Pancreas (tissue), 10 donors: Measurements from ENCODE around the gene CALML3. TPM values are rescaled to one million over a fixed set of nuclear protein-coding genes. Genes with fewer than 3 reads are reported as not detected.

Source experiments
- ATAC-seq, 4 donors: fragments of 200-7000 bp; cut with Tn5 transposase; one replicate each; pipeline versions ENCODE4 v1.8.0 to v1.9.1; 2020; ENCODE audit warnings: mild to moderate bottlenecking in 4 of 4, moderate library complexity in 4 of 4
- DNase-seq, 6 donors: peaks; one replicate each; pipeline ENCODE4 v3.0.0-alpha.2; 2020
- FAIRE-seq: peaks from 2 replicates; lab custom pipeline; 2012; peaks lifted over from hg19 to GRCh38; lab: Jason Lieb, UNC
- H3K27ac ChIP-seq, 4 donors: fragments of 200-600 bp; sonication (generic); 1 replicate in 3 of 4; 2 replicates in 1 of 4; pipeline versions ENCODE4 v1.5.0 to v1.8.0; 2020
- H3K27me3 ChIP-seq, 4 donors: fragments of 200-600 bp; one replicate each; pipeline ENCODE4 v1.8.0; 2021
- H3K36me3 ChIP-seq, 3 donors: fragments of 200-600 bp; sonication (generic) in 1 of 3; one replicate each; pipeline versions ENCODE4 v1.5.0 to v1.8.0; 2020 to 2021
- H3K4me1 ChIP-seq, 3 donors: fragments of 200-600 bp; one replicate each; pipeline ENCODE4 v1.8.0; 2021
- H3K4me3 ChIP-seq, 4 donors: fragments of 200-600 bp; sonication (generic) in 2 of 4; one replicate each; pipeline versions ENCODE4 v1.5.0 to v1.8.0; 2020 to 2021
- H3K9me3 ChIP-seq, 4 donors: fragments of 200-600 bp; one replicate each; pipeline ENCODE4 v1.8.0; 2021
- CTCF ChIP-seq, 4 donors: fragments of 200-600 bp; sonication (generic) in 3 of 4; IDR thresholded peaks; one replicate each; pipeline versions ENCODE4 v1.5.0 to v1.8.0; 2021; ENCODE audit warnings: antibody characterized with exemption in 4 of 4
- WGBS, 2 donors: extraction: QIAGEN DNeasy Blood & Tissue Kit; methylation state at CpG; one replicate each; pipeline ENCODE4 v1.1.7; 2013; 5-methylcytosine and 5-hydroxymethylcytosine counted together
- intact Hi-C, 3 donors: fragments of 100-400 bp; cut with DNase I; formaldehyde crosslinking; loops; one replicate each; pipeline versions ENCODE4 v1.11.1 to v1.14.2; 2022
- polyA plus RNA-seq, 2 donors: library from polyadenylated mRNA; stranded (reverse); fragments of 200-250 nt; gene quantifications; one replicate each; pipeline ENCODE4 v1.2.3, GENCODE V29; 2013
- total RNA-seq, 6 donors: library from RNA; stranded (reverse); fragmentation: NEBNext Ultra II Directional in 4 of 6; extraction: Animal tissue kit (Norgen Biotek cat#: 25700) in 4 of 6; gene quantifications; one replicate each; pipeline versions ENCODE4 v1.2.1 to v1.2.4, GENCODE V29; 2021 to 2023
- donor health status: healthy with polysubstance abuse.
- donor health status: DM: no; HTN: no; CAD: no; lungs with moderate emphysema.
- donor health status: DM: no; HTN: no; CAD: no.
- donor health status: control.
- donor health status: control.
- donor health status: Bipolar disorder and iron deficiency.
- donor health status: DM: yes; HTN: yes; CAD: no.
- donor health status: DM: no; HTN: no; CAD: no.
- donor health status: DM: no; HTN: no; CAD: no.
- donor health status: DM: yes; HTN: yes; CAD: no.

Gene CALML3
- total and polyA plus RNA-seq, 8 donors = 0.05 to 0.08 TPM; not detected in 6

- ATAC-seq = no peak
- TF ChIP-seq CTCF (IDR thresholded peaks at IDR 0.05) = no peak
- H3K4me3 ChIP-seq = no peak overlapping the region
- no peaks in the 10 kb centered on the region for H3K4me1 ChIP-seq
- intact Hi-C loops = no loop called here
- no peaks in the 10 kb centered on the region for H3K27me3 ChIP-seq
- no peaks in the 10 kb centered on the region for H3K9me3 ChIP-seq
- FAIRE-seq = no peak
- DNase-seq = peak in 2 of 6 donors; percentile 13 to 35
- no peaks in the 10 kb centered on the region for H3K36me3 ChIP-seq
- WGBS, 2 donors = 93 to 96% methylated on average over 16 of the region's 16 CpGs
- H3K27ac ChIP-seq = no peak overlapping the region
Observed at GRCh38 chr10:5530846-5531557, 6.2 kb downstream of the CALML3 start.

- intact Hi-C loops = no loop called here
- no peaks in the 10 kb centered on the region for H3K27me3 ChIP-seq
- H3K4me3 ChIP-seq = no peak overlapping the region
- no peaks in the 10 kb centered on the region for H3K9me3 ChIP-seq
- ATAC-seq = no peak
- H3K27ac ChIP-seq = no peak overlapping the region
- H3K4me1 ChIP-seq = no peaks in the 10 kb centered on the region
- no peak for FAIRE-seq
- no peaks in the 10 kb centered on the region for H3K36me3 ChIP-seq
- DNase-seq = peak in 1 of 6 donors; percentile 32
- no peak for TF ChIP-seq CTCF (IDR thresholded peaks at IDR 0.05)
- 78 to 79% methylated on average over 10 of the region's 10 CpGs for WGBS, 2 donors
Observed at GRCh38 chr10:5531558-5532306, 7.0 kb downstream of the CALML3 start.

GRCh38 chr10:5532307-5532605 is 7.5 kb downstream of the CALML3 start:
- DNase-seq = peak in 2 of 6 donors; percentile 11 to 15
- no peaks in the 10 kb centered on the region for H3K27me3 ChIP-seq

GRCh38 chr10:5532618-5533097 is 7.9 kb downstream of the CALML3 start:
- Histone ChIP-seq H3K9me3 (no peaks in the 10 kb centered on the region), H3K4me3 (no peak overlapping the region), H3K27me3 (no peaks in the 10 kb centered on the region), H3K27ac (no peak overlapping the region), H3K36me3 (no peaks in the 10 kb centered on the region), H3K4me1 (no peaks in the 10 kb centered on the region)
- DNase-seq (peak in 1 of 6 donors; percentile 17), ATAC-seq (no peak), FAIRE-seq (no peak)
- 88 to 91% methylated on average over 6 of the region's 6 CpGs for WGBS, 2 donors
- TF ChIP-seq CTCF (IDR thresholded peaks at IDR 0.05) = no peak
- intact Hi-C loops = no loop called here

More at GRCh38 chr10:5532307-5532605, 7.5 kb downstream of the CALML3 start:
- ATAC-seq (no peak), FAIRE-seq (no peak)
- TF ChIP-seq CTCF (IDR thresholded peaks at IDR 0.05) = no peak
- H3K4me3 ChIP-seq = no peak overlapping the region
- intact Hi-C loops = no loop called here
- 84% methylated on average over 10 of the region's 10 CpGs for WGBS, 2 donors
- H3K27ac ChIP-seq = no peak overlapping the region
- no peaks in the 10 kb centered on the region for H3K9me3 ChIP-seq
- H3K36me3 ChIP-seq = no peaks in the 10 kb centered on the region
- H3K4me1 ChIP-seq = no peaks in the 10 kb centered on the region
